Measurements from ENCODE around the gene WDFY3. TPM values are rescaled to one million over a fixed set of nuclear protein-coding genes. Genes with fewer than 3 reads are reported as not detected.

The WDFY3 gene
- total RNA-seq, 1 donor from 2014 or later, result 136 TPM

DNA sequence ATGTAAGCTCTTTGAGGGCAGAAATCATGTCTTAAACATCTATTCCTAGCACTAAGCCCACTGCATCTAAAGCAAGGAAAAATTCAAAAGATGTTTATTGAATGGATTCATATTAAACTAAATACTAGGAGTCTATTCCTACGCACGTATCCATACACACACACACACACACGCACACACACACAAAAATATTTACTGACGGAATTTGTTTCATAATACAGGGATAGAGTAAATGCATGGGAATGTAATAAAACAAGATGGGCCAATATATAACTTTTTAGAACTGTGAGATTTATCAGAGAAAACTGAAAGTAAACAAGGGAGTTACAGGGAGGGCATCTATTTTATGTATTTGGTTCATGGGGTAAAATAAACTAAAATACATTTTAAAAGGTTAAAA lies 57.6 kb downstream of the WDFY3 start:
- no peak for DNase-seq (ENCODE audit: low spot score)

DNA sequence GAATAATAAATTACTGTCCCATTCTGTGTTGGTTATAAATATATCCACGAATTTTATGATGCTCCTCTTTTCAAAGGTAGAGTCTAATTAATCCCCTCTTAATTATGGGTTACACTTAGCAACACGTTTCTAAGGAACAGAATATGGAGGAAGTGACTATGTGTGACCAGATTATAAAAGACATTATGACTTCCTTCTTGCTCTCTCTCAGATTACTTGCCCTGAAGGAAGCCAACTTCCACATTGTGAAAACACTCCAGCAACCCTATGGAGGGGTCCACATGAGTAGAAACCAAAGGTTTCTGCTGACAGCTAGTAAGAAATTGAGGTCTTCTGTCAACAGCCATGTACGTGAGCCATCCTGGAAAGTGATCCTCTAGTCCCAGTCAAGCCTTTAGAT lies 59.3 kb downstream of the WDFY3 start:
- DNase-seq (ENCODE audit: low spot score), result no peak

- no peak for DNase-seq (ENCODE audit: low spot score)
Measured at GRCh38 chr4:84905646-84906045, 60.8 kb downstream of the WDFY3 start.

DNA sequence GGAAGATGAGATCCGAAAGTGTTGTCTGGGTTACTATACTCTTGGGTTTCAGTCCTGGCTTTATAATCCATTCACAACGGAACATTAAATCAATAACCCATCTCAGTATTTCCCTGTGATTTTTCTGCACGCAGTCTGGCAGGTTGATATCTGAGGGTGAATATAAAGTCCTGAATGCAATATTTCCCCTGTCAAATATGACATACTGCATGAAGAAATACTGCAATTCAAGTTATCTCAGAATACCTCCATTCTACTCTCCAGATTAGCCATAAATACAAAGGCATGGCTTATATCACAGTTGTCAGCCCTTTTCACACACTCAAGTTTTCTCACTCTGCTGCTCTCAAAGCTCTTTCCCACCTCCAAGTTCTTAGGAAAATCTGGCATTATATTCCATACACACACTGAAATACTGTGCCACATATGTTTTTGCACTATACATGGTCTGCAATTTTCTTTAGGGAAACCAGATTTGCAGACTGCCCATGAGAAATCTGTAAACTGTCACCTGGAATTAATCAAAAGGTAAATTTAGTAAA lies 64.7 kb downstream of the WDFY3 start:
- DNase-seq (ENCODE audit: low spot score), result no peak

- DNase-seq (ENCODE audit: low spot score), result no peak
Measured at GRCh38 chr4:84901173-84901572, 65.3 kb downstream of the WDFY3 start.

GRCh38 chr4:84899616-84900015 lies 66.9 kb downstream of the WDFY3 start:
- DNase-seq (ENCODE audit: low spot score), result no peak

GRCh38 chr4:84897516-84897915 lies 69.0 kb downstream of the WDFY3 start:
- DNase-seq (ENCODE audit: low spot score), result no peak

DNA sequence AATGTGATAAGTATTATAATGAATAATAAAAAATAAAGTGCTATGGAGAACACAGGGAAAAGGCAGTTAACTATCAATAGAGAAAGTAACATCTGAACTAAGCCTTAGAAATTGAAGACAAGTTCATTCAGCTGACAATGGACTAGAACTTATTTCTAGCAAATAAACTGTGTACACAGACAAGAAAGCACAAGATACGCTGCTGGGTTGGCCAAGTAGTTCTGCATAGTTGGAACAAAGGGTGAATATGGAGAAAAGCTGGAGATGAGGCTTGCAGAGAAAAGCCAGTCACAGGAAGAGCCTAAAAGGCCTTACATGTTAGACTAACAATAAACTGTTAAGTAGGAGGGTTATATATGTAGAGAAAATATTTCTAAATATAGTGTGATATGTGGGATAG lies 71.2 kb downstream of the WDFY3 start:
- DNase-seq (ENCODE audit: low spot score), result no peak

GRCh38 chr4:84894621-84895020 lies 71.9 kb downstream of the WDFY3 start:
- no peak for DNase-seq (ENCODE audit: low spot score)

- no peak for DNase-seq (ENCODE audit: low spot score)
Measured at GRCh38 chr4:84892950-84893349, 73.5 kb downstream of the WDFY3 start.

DNA sequence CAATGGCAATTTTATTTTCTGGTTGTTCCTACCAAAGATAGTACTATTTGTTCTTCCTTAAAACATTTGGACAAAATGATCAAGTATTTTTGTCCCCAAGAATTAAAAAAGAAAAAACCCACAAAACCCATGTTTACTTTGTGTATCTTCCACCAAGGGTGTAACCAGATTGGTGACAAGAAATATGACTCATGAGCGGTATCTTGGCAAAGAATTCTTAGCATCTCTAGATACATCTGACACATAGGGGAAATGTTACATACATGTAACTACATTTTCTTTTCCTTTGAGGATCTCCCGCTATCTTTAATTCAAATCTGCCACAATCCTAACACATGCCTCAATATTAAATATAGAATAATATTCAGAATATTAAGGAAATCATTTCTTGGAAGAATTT lies 78.7 kb downstream of the WDFY3 start:
- no peak for DNase-seq (ENCODE audit: low spot score)

DNA sequence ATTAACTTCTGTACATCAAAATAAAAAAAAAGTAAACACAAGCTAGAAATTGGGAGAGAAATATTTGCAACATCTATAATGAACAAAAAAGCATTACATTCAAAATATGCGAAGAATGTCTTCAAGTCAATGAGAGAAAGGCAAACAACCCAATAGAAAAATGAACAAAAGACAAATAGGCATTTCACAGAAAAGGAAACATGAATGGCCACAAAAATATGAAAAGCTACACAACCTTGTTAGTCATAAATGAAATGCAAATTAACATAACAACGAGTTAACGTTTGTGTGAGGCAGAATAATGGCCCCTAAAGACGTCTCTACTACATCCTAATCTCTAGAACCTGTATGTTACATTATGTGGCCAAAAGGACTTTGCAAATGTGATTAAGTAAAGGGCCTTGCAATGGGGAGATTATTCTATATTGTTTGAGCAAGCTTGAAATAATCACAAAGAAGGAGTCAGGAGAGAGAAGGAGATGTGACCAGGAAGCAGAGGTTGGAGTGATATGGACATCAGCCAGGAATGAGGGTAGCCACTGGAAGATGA lies 86.8 kb downstream of the WDFY3 start:
- no peak for DNase-seq (ENCODE audit: low spot score)

DNA sequence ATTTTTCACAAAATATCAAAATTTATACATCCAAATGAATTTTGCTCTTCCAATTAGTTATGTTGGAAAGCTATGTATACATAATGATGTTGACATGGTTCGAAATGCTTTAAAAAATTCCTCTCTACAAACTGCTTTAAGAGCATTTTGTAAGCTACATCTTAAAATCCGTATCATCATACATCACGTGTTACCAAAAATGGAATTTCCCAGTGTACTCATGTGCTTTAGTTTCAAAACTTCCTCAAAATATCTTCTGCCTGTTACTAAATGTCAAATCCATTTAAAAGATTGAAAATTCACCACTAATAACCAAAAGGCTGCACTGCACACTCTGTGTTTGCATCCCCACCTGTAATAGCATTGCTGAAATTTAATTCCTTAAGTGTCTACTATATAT lies 87.9 kb downstream of the WDFY3 start:
- DNase-seq (ENCODE audit: low spot score), result no peak

- no peak for DNase-seq (ENCODE audit: low spot score)
Measured at GRCh38 chr4:84878090-84878489, 88.4 kb downstream of the WDFY3 start.

- no peak for DNase-seq (ENCODE audit: low spot score)
Measured at GRCh38 chr4:84877051-84877833, 89.2 kb downstream of the WDFY3 start.

GRCh38 chr4:84875636-84876371 lies 90.7 kb downstream of the WDFY3 start:
- no peak for DNase-seq (ENCODE audit: low spot score)

- DNase-seq (ENCODE audit: low spot score), result no peak
Measured at GRCh38 chr4:84874619-84875018, 91.9 kb downstream of the WDFY3 start.

GRCh38 chr4:84870398-84871163 lies 95.9 kb downstream of the WDFY3 start:
- no peak for DNase-seq (ENCODE audit: low spot score)

DNA sequence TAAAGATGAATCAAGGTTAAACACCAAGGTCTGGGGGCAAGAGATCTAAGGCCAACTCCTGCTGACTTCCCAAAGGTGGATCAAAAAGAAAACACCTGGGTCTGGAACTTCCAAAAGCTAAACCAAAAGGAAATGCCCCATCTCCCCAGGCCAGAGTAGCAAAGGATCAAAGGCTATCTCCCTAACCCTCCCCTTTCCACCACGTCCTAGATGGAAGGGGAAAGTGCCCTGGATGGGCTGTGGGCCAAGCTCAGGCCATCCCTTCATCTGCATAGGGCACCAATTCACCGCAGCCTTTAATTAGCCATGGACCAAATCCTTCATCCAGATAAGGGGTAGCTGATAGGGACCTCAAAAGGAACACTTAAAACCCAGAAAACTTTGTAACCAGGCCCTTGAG lies 100.2 kb downstream of the WDFY3 start:
- no peak for DNase-seq (ENCODE audit: low spot score)

DNA sequence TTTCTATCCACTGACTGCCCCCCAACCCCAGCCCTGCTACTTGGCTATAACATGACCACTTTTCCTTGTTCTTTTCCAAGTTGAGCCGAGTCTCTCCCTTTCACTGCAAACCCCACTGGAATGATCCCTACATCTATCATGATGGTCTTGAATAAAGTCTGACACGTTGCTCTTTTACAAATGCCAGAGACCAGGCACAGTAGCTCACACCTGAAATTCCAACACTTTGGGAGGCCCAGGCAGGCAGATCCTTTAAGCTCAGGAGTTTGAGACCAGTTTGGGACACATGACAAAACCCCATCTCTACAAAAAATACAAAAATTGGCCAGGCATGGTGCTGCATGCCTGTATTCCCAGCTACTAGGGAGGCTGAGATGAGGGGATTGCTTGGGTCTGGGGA lies 100.9 kb downstream of the WDFY3 start:
- DNase-seq (ENCODE audit: low spot score), result no peak

DNA sequence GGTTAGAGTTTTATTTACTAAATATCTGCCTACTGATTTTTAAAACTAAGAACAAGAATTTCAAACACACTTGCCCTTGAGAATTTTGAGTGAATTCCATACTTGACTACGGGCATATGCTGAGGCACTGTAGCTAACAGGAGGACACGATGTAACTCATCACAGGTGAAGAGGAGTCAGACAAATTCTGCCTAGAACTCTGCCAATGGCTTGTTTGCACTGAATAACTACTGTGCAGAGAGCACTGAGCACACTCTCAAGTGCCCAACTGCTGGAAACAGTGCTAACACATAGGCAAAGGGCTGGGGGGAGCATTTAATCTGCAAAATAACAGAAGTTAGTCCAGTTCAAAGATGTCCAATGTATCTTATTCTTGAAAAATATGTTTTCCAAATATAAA lies 104.4 kb downstream of the WDFY3 start:
- no peak for DNase-seq (ENCODE audit: low spot score)

GRCh38 chr4:84857296-84857695 lies 109.2 kb downstream of the WDFY3 start:
- no peak for DNase-seq (ENCODE audit: low spot score)
